Bronchial epithelial cell (primary cell): ENCODE measurements around the gene IFNL1. TPM values are rescaled to one million over a fixed set of nuclear protein-coding genes. Genes with fewer than 3 reads are reported as not detected.
"Not testable (repeated sequence)": the region's sequence is repeated elsewhere in the genome, so short reads cannot be mapped to it uniquely, and the experiment has no call there.

Source experiments
- DNase-seq: peaks from one replicate; pipeline ENCODE4 v3.0.0-alpha.2; 2010; ENCODE audit warnings: low read depth
- FAIRE-seq: peaks from 2 replicates; lab custom pipeline; 2011; peaks lifted over from hg19 to GRCh38; lab: Jason Lieb, UNC
- H3K27me3 ChIP-seq: 2 replicates; pipeline ENCODE4 v1.5.1; 2011; ENCODE audit warnings: low read length; ENCODE audit not compliant: control insufficient read depth, insufficient read depth
- H3K36me3 ChIP-seq: 2 replicates; pipeline ENCODE4 v1.5.1; 2011; ENCODE audit warnings: low read length; ENCODE audit not compliant: control insufficient read depth, insufficient read depth
- H3K4me3 ChIP-seq: 2 replicates; pipeline ENCODE4 v1.5.1; 2011; ENCODE audit warnings: mild to moderate bottlenecking, low read depth, low read length, control low read depth
- CTCF ChIP-seq: IDR thresholded peaks from 2 replicates; pipeline ENCODE4 v1.5.1; 2011; ENCODE audit warnings: mild to moderate bottlenecking, moderate library complexity, low read length, control low read depth, inconsistent platforms; ENCODE audit not compliant: insufficient read depth, severe bottlenecking
- total RNA-seq: library from RNA; depleted of rRNA; stranded (reverse); fragments of >200 nt; gene quantifications from 2 replicates; pipeline ENCODE4 v1.2.1, GENCODE V29; 2014

IFNL1 gene
- total RNA-seq, 1 donor from 2014 or later: not detected

- no peak overlapping the region for H3K4me3 ChIP-seq
- TF ChIP-seq CTCF: no peak
- DNase-seq (no peak), FAIRE-seq (no peak)
- no peaks in the 10 kb centered on the region for H3K36me3 ChIP-seq
- H3K27me3 ChIP-seq: no peaks in the 10 kb centered on the region
These were observed 40.3 kb downstream of the IFNL1 start for GRCh38 chr19:39336483-39336882.

- H3K36me3 ChIP-seq: no peaks in the 10 kb centered on the region
- no peak overlapping the region for H3K4me3 ChIP-seq
- DNase-seq: no peak
- no peaks in the 10 kb centered on the region for H3K27me3 ChIP-seq
- FAIRE-seq: no peak
- no peak for TF ChIP-seq CTCF
These were observed 43.5 kb downstream of the IFNL1 start for GRCh38 chr19:39339674-39340073.

GRCh38 chr19:39340156-39340555 lies 43.9 kb downstream of the IFNL1 start:
- not testable (repeated sequence) for DNase-seq, FAIRE-seq, H3K4me3 ChIP-seq, H3K36me3 ChIP-seq, H3K27me3 ChIP-seq

GRCh38 chr19:39341129-39341718 lies 45.0 kb downstream of the IFNL1 start:
- Histone ChIP-seq H3K36me3 (peaks cover 2% of the 10 kb centered on the region), H3K4me3 (peak overlapping the region; percentile 75), H3K27me3 (no peaks in the 10 kb centered on the region)
- TF ChIP-seq CTCF: no peak
- DNase-seq: no peak
- peak; percentile 13 for FAIRE-seq

GRCh38 chr19:39341719-39342604 lies 45.8 kb downstream of the IFNL1 start, which contains the start of gene SAMD4B:
TSS of gene SAMD4B (plus strand) at chr19:39342421. CDS start at chr19:39356894, 14,473 bp downstream.
- DNase-seq (peak; percentile 86), FAIRE-seq (no peak)
- no peaks in the 10 kb centered on the region for H3K27me3 ChIP-seq
- TF ChIP-seq CTCF: peak; percentile 81
- peaks cover 3% of the 10 kb centered on the region for H3K36me3 ChIP-seq
- H3K4me3 ChIP-seq: peak within 1 kb of the TSS; percentile 81

GRCh38 chr19:39342647-39343305 lies 46.6 kb downstream of the IFNL1 start:
- FAIRE-seq: no peak

More at GRCh38 chr19:39342647-39343305, 46.6 kb downstream of the IFNL1 start:
- peak overlapping the region; percentile 81 for H3K4me3 ChIP-seq
- H3K27me3 ChIP-seq: no peaks in the 10 kb centered on the region
- no peak for DNase-seq
- no peak for TF ChIP-seq CTCF
- peaks cover 3% of the 10 kb centered on the region for H3K36me3 ChIP-seq
